Keratinocyte (primary cell): ENCODE data around the gene NUP210L. TPM values are rescaled to one million over a fixed set of nuclear protein-coding genes. Genes with fewer than 3 reads are reported as not detected.

Experiments
- DNase-seq: peaks from one replicate; pipeline ENCODE4 v3.0.0-alpha.2; 2011; ENCODE audit warnings: low read depth, missing footprints, low spot score
- FAIRE-seq: peaks from 2 replicates; lab custom pipeline; 2011; peaks lifted over from hg19 to GRCh38; lab: Jason Lieb, UNC
- H2AFZ ChIP-seq: 2 replicates; pipeline ENCODE4 v1.6.0; 2012; ENCODE audit warnings: low read length, control low read depth, inconsistent platforms; ENCODE audit not compliant: control insufficient read depth
- H3K27ac ChIP-seq: 2 replicates; pipeline ENCODE4 v1.5.1; 2011; ENCODE audit warnings: low read length; ENCODE audit not compliant: control insufficient read depth, insufficient read depth
- H3K27me3 ChIP-seq: 3 replicates; pipeline ENCODE4 v1.6.0; 2011; ENCODE audit warnings: low read length; ENCODE audit not compliant: control insufficient read depth, insufficient read depth; ENCODE audit errors: extremely low read depth
- H3K36me3 ChIP-seq, 2 experiments: 2 replicates in 1 of 2; 3 replicates in 1 of 2; pipeline ENCODE4 v1.5.1; 2011; ENCODE audit warnings: low read length in 2 of 2, mild to moderate bottlenecking in 1 of 2; ENCODE audit not compliant: control insufficient read depth in 2 of 2, insufficient read depth in 2 of 2; ENCODE audit errors: extremely low read depth in 1 of 2
- H3K4me1 ChIP-seq: 3 replicates; pipeline ENCODE4 v1.5.1; 2011; ENCODE audit warnings: low read length; ENCODE audit not compliant: control insufficient read depth, insufficient read depth; ENCODE audit errors: extremely low read depth
- H3K4me2 ChIP-seq: 3 replicates; pipeline ENCODE4 v1.6.0; 2011; ENCODE audit warnings: low read depth, low read length; ENCODE audit not compliant: control insufficient read depth, insufficient read depth; ENCODE audit errors: extremely low read depth
- H3K4me3 ChIP-seq, 3 experiments: fragments of 200-600 bp in 1 of 3; sonication (generic) in 1 of 3; 2 replicates in 2 of 3; 3 replicates in 1 of 3; pipeline ENCODE4 v1.5.1; 2011 to 2016; ENCODE audit warnings: low read length in 3 of 3, mild to moderate bottlenecking in 3 of 3, control low read depth in 2 of 3, inconsistent platforms in 1 of 3, low read depth in 1 of 3, mixed read lengths in 1 of 3, mixed run types in 1 of 3, moderate library complexity in 1 of 3; ENCODE audit not compliant: control insufficient read depth in 2 of 3, insufficient read depth in 2 of 3; ENCODE audit errors: extremely low read depth in 1 of 3
- H3K79me2 ChIP-seq: 2 replicates; pipeline ENCODE4 v1.6.0; 2012; ENCODE audit warnings: low read length; ENCODE audit not compliant: control insufficient read depth, insufficient read depth
- H3K9ac ChIP-seq: 3 replicates; pipeline ENCODE4 v1.6.0; 2011; ENCODE audit warnings: low read length; ENCODE audit not compliant: control insufficient read depth, insufficient read depth; ENCODE audit errors: extremely low read depth
- H3K9me1 ChIP-seq: 3 replicates; pipeline ENCODE4 v1.6.0; 2011; ENCODE audit warnings: low read length; ENCODE audit not compliant: control insufficient read depth, insufficient read depth; ENCODE audit errors: extremely low read depth
- H3K9me3 ChIP-seq: 2 replicates; pipeline ENCODE4 v1.5.1; 2012; ENCODE audit warnings: low read depth, low read length; ENCODE audit not compliant: control insufficient read depth
- H4K20me1 ChIP-seq: 3 replicates; pipeline ENCODE4 v1.6.0; 2011; ENCODE audit warnings: low read length; ENCODE audit not compliant: control insufficient read depth, insufficient read depth; ENCODE audit errors: extremely low read depth
- CTCF ChIP-seq, 3 experiments: IDR thresholded peaks in 1 of 3; conservative IDR thresholded peaks in 1 of 3; optimal IDR thresholded peaks in 1 of 3; 2 replicates in 2 of 3; 3 replicates in 1 of 3; pipeline versions ENCODE3 to v1.5.1; 2011; ENCODE audit warnings: low read length in 3 of 3, mild to moderate bottlenecking in 3 of 3, moderate library complexity in 2 of 3, control low read depth in 1 of 3, inconsistent platforms in 1 of 3; ENCODE audit not compliant: insufficient read depth in 2 of 3; ENCODE audit errors: extremely low read depth in 1 of 3
- EZH2 ChIP-seq: IDR thresholded peaks from one replicate; pipeline ENCODE4 v1.6.1; 2012; ENCODE audit warnings: inconsistent platforms, mild to moderate bottlenecking, low read length, moderate library complexity
- dilution Hi-C: fragments of 300-500 bp; cut with MboI; formaldehyde crosslinking; loops from one replicate; pipeline ENCODE4 v1.7.0; 2020; ENCODE audit warnings: low sequenced_read_pairs; ENCODE audit not compliant: extremely low pct_ligation_motif_present
- polyA plus RNA-seq, 5 experiments: library from polyadenylated mRNA; depleted of rRNA in 3 of 5; stranded (reverse) in 3 of 5; stranded (forward) in 1 of 5; unstranded in 1 of 5; fragments of >200 nt; gene quantifications; 1 replicate in 1 of 5; 2 replicates in 3 of 5; 3 replicates in 1 of 5; pipeline versions ENCODE4 v1.2.1 to v1.2.3, GENCODE V29; 2011 to 2012; ENCODE audit warnings: missing spikeins in 2 of 5, low read depth in 1 of 5, low replicate concordance in 1 of 5

NUP210L gene
- polyA plus RNA-seq, 1 donor (not counting 4 experiments of a cell fraction or from before 2014, with no cell fraction given): 0.01 TPM

- Histone ChIP-seq H3K4me2 (no peak overlapping the region), H3K9me3 (no peaks in the 10 kb centered on the region), H4K20me1 (no peaks in the 10 kb centered on the region), H3K27ac (no peak overlapping the region), H3K4me3 (no peak overlapping the region), H3K36me3 (no peaks in the 10 kb centered on the region), H3K27me3 (no peaks in the 10 kb centered on the region), H2AFZ (no peak overlapping the region), H3K9me1 (no peaks in the 10 kb centered on the region), H3K9ac (no peak overlapping the region), H3K79me2 (no peaks in the 10 kb centered on the region), H3K4me1 (no peaks in the 10 kb centered on the region)
- TF ChIP-seq EZH2: no peak
- no peak for TF ChIP-seq CTCF (optimal IDR thresholded peaks at IDR 0.05 in 1 of 3, IDR thresholded peaks at IDR 0.05 in 1 of 3, conservative IDR thresholded peaks at IDR 0.05 in 1 of 3; ENCODE audit: extremely low read depth in 1 of 3, insufficient read depth in 2 of 3, low read length in 3 of 3)
- dilution Hi-C loops: no loop called here
- FAIRE-seq (no peak), DNase-seq (no peak)
These were observed 17.0 kb downstream of the NUP210L start for GRCh38 chr1:154137888-154138287.

DNA sequence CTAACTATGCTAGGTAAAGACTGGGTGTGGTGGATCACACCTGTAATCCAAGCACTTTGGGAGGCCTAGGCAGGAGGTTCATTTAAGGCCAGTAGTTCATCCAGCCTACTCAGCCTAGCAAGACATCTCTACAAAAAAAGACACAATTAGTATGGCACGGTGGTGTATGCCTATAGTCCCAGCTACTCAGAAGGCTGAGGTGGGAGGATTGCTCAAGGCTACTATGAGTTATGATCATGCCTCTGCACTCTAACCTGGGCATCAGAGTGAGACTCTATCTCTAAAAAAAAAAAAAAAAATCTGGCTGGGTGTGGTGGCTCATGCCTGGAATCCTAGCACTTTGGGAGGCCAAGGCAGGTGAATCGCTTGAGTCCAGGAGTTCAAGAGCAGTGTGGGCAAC is 21.6 kb downstream of the NUP210L start:
- no peak overlapping the region for H3K9ac ChIP-seq
- H3K4me2 ChIP-seq: no peak overlapping the region
- dilution Hi-C loops: no loop called here
- H3K9me3 ChIP-seq: no peaks in the 10 kb centered on the region
- FAIRE-seq: no peak
- no peaks in the 10 kb centered on the region for H3K9me1 ChIP-seq
- no peaks in the 10 kb centered on the region for H3K79me2 ChIP-seq
- H3K4me1 ChIP-seq: no peaks in the 10 kb centered on the region
- H3K36me3 ChIP-seq: no peaks in the 10 kb centered on the region
- H3K27ac ChIP-seq: no peak overlapping the region
- no peak for DNase-seq
- H4K20me1 ChIP-seq: no peaks in the 10 kb centered on the region
- H2AFZ ChIP-seq: no peak overlapping the region
- TF ChIP-seq EZH2 (no peak), CTCF (optimal IDR thresholded peaks at IDR 0.05 in 1 of 3, IDR thresholded peaks at IDR 0.05 in 1 of 3, conservative IDR thresholded peaks at IDR 0.05 in 1 of 3; ENCODE audit: extremely low read depth in 1 of 3, insufficient read depth in 2 of 3, low read length in 3 of 3) (no peak)
- no peak overlapping the region for H3K4me3 ChIP-seq
- no peaks in the 10 kb centered on the region for H3K27me3 ChIP-seq
